Measurements from ENCODE around the gene BICC1. TPM values are rescaled to one million over a fixed set of nuclear protein-coding genes. Genes with fewer than 3 reads are reported as not detected.
A peak's percentile ranks its signal among the peaks of the same experiment; 100 is the strongest.

Gene BICC1
- total RNA-seq, 1 experiment from 2014 or later = 46.9 TPM

DNA sequence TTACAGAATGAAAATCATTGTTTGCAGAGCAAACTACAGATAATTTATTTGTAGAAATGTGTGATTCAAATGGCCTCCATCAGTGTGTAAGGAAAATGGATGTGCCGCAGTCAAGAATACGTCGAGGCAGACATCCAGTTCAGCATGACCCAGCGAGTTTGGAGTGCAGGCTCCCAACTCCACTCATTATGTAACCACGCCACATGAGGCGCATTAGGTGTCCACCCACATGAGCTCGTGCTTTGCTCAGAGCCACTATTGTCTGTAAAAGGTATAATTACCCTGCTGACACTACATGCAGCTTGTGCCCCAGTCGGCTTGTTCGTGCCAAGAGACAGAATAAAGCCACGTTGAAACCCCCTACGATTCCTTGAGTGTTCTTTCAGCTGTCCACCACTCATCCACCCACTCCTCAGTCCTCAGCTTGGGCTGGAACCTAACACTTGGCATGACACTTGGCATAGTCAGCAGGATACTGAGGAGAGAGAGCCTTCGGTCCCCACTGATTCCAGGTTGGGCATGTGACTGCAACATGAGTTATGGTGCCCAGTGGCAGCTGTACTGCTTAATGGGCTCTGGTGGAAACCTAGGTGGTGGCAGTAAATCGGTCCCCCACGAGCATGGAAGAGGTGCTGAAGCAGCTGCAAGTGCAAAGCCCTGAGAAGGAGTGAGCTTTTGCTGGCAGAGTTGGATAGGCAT is 102.7 kb downstream of the BICC1 start:
- Histone ChIP-seq H3K27me3 (replicated peaks) (no peaks in the 10 kb centered on the region), H3K4me3 (no peak overlapping the region), H3K4me1 (replicated peaks) (no peaks in the 10 kb centered on the region), H3K27ac (no peak overlapping the region), H3K9me3 (replicated peaks) (no peaks in the 10 kb centered on the region), H3K36me3 (no peaks in the 10 kb centered on the region; the same call in 1 of the 2 replicates)
- DNase-seq (ENCODE audit: low read depth in 1 of 2, low spot score in 2 of 2) = no peak

DNA sequence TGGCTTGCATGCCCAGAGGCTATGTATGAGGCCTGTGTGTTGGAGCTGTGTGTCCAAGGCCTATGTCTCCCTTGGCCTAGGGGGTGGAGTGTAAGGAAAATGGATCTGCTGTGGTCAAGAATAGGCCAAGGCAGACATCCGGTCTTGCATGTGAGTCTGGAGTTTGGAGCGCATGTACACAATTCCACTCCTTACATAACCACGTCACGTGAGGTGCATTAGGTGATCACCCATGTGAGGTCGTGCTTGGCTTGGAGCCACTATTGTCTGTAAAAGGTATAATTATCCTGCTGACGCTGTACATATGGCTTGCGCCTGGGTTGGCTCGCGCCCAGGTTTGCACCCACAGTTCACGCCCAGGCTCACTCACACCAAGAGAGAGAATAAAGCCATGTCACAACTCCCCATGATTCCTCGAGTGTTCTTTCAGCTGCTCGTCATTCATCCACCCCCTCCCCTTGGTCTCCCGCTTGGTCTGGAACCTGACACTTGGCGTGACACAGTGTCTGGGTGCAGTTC is 105.5 kb downstream of the BICC1 start:
- Histone ChIP-seq H3K27ac (no peak overlapping the region), H3K4me3 (no peak overlapping the region), H3K36me3 (no peaks in the 10 kb centered on the region; the same call in 1 of the 2 replicates), H3K9me3 (replicated peaks) (no peaks in the 10 kb centered on the region), H3K27me3 (replicated peaks) (no peaks in the 10 kb centered on the region), H3K4me1 (replicated peaks) (no peaks in the 10 kb centered on the region)
- no peak for DNase-seq (ENCODE audit: low read depth in 1 of 2, low spot score in 2 of 2)

DNA sequence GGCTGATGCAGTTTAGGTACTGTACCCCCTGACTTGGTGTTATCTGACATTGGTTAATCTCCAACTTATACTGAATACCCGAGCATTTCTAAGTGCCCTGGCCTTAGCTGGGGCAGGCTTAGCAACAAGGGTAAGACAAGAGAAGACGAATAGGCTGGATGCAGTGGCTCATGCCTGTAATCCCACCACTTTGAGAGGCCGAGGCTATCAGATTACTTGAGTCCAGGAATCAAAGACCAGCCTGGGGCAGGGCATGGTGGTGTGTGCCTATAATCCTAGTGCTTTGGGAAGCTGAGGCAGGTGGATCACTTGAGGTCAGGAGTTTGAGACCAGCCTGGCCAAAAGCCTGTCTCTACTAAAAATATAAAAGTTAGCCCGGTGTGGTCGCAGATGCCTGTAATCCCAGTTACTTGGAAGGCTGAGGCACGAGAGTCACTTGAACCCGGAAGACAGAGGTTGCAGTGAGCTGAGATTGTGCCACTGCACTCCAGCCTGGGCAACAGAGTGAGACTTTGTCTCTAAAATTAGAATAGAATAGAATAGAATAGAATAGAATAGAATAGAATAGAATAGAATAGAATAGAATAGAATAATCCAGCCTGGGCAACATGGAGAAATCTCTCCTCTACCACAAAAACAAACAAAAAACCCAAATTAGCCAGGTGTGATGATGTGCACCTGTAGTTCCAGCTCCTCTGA is 108.9 kb downstream of the BICC1 start:
- no peaks in the 10 kb centered on the region for H3K9me3 ChIP-seq (replicated peaks)
- H3K27ac ChIP-seq = no peak overlapping the region
- no peak overlapping the region for H3K4me3 ChIP-seq
- H3K36me3 ChIP-seq = no peaks in the 10 kb centered on the region; the same call in 1 of the 2 replicates
- H3K4me1 ChIP-seq (replicated peaks) = peaks cover 11% of the 10 kb centered on the region
- no peaks in the 10 kb centered on the region for H3K27me3 ChIP-seq (replicated peaks)
- DNase-seq (ENCODE audit: low read depth in 1 of 2, low spot score in 2 of 2) = no peak

DNA sequence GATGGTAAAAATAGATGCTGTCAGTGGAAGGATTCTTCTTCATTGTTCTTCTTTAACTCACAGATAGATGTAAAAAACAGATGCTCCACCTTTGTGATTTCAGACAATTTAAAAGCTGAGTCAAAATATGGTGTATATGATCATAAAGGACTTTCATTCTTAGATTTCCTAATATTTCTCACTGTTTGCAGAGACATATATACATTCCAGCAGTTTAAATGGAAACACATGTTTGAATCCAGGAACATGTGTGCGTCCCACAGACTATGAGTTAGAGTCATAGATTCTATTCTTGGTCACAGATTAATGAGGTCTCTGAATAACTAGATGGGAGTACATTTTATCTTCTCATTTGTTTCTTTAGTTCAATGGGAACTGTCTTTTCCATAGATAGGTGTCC is 109.6 kb downstream of the BICC1 start:
- Histone ChIP-seq H3K27ac (no peak overlapping the region), H3K4me3 (no peak overlapping the region), H3K9me3 (replicated peaks) (no peaks in the 10 kb centered on the region), H3K4me1 (replicated peaks) (peaks cover 11% of the 10 kb centered on the region), H3K27me3 (replicated peaks) (no peaks in the 10 kb centered on the region), H3K36me3 (no peaks in the 10 kb centered on the region; the same call in 1 of the 2 replicates)
- DNase-seq (ENCODE audit: low read depth in 1 of 2, low spot score in 2 of 2) = no peak

DNA sequence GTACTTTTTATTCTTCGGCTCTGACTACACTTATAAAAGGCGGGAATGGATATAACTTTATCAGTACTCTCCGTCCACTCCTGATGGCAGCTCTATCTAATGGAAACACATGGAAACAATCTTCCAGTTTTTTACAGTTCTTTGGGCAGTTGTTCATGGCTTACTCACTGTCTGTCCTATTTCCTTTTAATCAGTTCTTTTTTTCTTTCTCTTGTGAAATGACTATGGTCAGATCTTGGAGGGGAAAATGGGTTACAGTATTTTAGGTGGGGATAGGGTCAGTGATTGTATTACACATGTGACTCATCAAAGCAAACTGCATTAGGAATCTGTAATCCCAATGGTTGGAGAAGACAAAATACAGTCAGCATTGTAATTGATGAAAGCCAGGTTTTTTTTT is 112.4 kb downstream of the BICC1 start:
- Histone ChIP-seq H3K9me3 (replicated peaks) (no peaks in the 10 kb centered on the region), H3K36me3 (no peaks in the 10 kb centered on the region; the same call in 1 of the 2 replicates), H3K4me3 (no peak overlapping the region), H3K27me3 (replicated peaks) (no peaks in the 10 kb centered on the region), H3K27ac (no peak overlapping the region), H3K4me1 (replicated peaks) (peaks cover 11% of the 10 kb centered on the region)
- peak in 1 of 2 experiments; percentile 54 for DNase-seq (ENCODE audit: low read depth in 1 of 2, low spot score in 2 of 2)

DNA sequence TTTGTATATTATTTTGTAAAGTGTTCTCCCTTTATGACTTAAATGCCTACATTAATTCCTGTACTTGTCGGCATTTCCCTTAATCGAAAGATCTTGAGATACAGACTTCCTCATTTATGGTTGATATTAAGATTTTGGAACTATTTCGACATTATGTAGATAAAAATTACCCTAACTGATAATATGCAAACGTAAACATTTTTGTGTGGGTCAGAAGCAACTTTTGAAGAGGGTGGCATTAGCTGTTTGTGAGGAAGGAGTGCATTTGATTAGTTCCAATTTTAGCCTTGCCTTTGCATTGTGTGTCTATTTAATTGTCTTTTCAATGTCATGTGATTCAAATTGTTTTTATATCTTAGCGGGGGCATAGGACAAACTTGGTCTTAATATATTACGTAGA is 114.7 kb downstream of the BICC1 start:
- Histone ChIP-seq H3K27me3 (replicated peaks) (no peaks in the 10 kb centered on the region), H3K4me3 (no peak overlapping the region), H3K4me1 (replicated peaks) (peaks cover 11% of the 10 kb centered on the region), H3K9me3 (replicated peaks) (no peaks in the 10 kb centered on the region), H3K36me3 (no peaks in the 10 kb centered on the region; the same call in 1 of the 2 replicates), H3K27ac (no peak overlapping the region)
- no peak for DNase-seq (ENCODE audit: low read depth in 1 of 2, low spot score in 2 of 2)

DNA sequence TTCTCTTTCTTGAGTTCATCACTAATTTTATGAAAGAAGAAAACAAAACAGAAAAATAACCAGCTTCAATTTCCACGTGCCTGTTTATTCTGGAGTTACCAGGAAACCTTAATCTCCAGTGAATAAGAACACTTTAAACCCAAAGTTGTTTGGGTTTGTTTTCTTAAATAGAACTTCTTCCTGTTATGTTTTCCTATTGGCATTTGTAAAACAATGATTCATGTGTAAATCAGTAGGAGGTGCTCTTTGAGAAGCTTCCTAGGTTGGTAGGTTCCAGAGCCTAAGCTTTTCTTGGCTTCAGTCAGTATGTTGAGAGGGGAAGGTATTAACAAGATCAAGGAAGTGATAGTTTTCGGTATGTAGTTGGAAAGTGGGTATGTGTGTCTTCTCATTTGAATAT is 119.0 kb downstream of the BICC1 start:
- no peak for DNase-seq (ENCODE audit: low read depth in 1 of 2, low spot score in 2 of 2)
- H3K27me3 ChIP-seq (replicated peaks) = no peaks in the 10 kb centered on the region
- no peak overlapping the region for H3K27ac ChIP-seq
- peaks cover 14% of the 10 kb centered on the region for H3K4me1 ChIP-seq (replicated peaks)
- no peaks in the 10 kb centered on the region for H3K36me3 ChIP-seq
- no peak overlapping the region for H3K4me3 ChIP-seq
- no peaks in the 10 kb centered on the region for H3K9me3 ChIP-seq (replicated peaks)

GRCh38 chr10:58632216-58632615 is 119.5 kb downstream of the BICC1 start:
- Histone ChIP-seq H3K27ac (no peak overlapping the region), H3K27me3 (replicated peaks) (no peaks in the 10 kb centered on the region), H3K4me3 (no peak overlapping the region), H3K9me3 (replicated peaks) (no peaks in the 10 kb centered on the region), H3K4me1 (replicated peaks) (peaks cover 19% of the 10 kb centered on the region), H3K36me3 (no peaks in the 10 kb centered on the region)
- DNase-seq (ENCODE audit: low read depth in 1 of 2, low spot score in 2 of 2) = no peak

GRCh38 chr10:58637352-58637751 is 124.7 kb downstream of the BICC1 start:
- peak overlapping the region; percentile 77 for H3K27ac ChIP-seq
- peaks cover 56% of the 10 kb centered on the region for H3K4me1 ChIP-seq (replicated peaks)

DNA sequence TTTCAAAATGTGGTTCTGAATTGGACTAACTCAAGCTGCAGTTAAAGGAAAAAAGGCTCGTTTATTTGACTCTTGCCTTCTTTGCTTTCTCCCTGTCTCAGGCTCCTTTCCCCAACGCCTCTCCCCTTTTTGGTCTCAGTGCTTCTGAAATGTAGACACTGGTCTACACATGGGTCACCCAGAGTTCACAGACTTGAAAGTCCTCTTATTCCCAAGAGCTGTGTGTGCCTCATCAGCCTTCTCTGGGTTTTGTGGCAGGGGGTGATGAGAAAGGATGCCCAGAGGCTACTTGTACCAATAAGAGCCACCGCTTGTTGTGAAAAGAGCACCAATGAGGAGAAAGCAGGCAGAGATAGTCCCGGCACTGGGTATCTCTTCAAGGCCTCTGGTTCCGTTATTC is 125.7 kb downstream of the BICC1 start:
- Histone ChIP-seq H3K4me3 (no peak overlapping the region), H3K27me3 (replicated peaks) (no peaks in the 10 kb centered on the region), H3K27ac (peak overlapping the region; percentile 77), H3K9me3 (replicated peaks) (no peaks in the 10 kb centered on the region), H3K36me3 (no peaks in the 10 kb centered on the region), H3K4me1 (replicated peaks) (peaks cover 66% of the 10 kb centered on the region)
- DNase-seq (ENCODE audit: low read depth in 1 of 2, low spot score in 2 of 2) = peak in 1 of 2 experiments; percentile 53

More at GRCh38 chr10:58637352-58637751, 124.7 kb downstream of the BICC1 start:
- H3K4me3 ChIP-seq = no peak overlapping the region
- H3K36me3 ChIP-seq = no peaks in the 10 kb centered on the region
- no peaks in the 10 kb centered on the region for H3K9me3 ChIP-seq (replicated peaks)
- peak; percentile 68 to 75 for DNase-seq (ENCODE audit: low read depth in 1 of 2, low spot score in 2 of 2)
- no peaks in the 10 kb centered on the region for H3K27me3 ChIP-seq (replicated peaks)

GRCh38 chr10:58641095-58641531 is 128.4 kb downstream of the BICC1 start:
- DNase-seq (ENCODE audit: low read depth in 1 of 2, low spot score in 2 of 2) = peak; percentile 91 to 98
- no peaks in the 10 kb centered on the region for H3K27me3 ChIP-seq (replicated peaks)
- H3K4me1 ChIP-seq (replicated peaks) = peaks cover 64% of the 10 kb centered on the region
- H3K36me3 ChIP-seq = no peaks in the 10 kb centered on the region
- no peak overlapping the region for H3K4me3 ChIP-seq
- no peaks in the 10 kb centered on the region for H3K9me3 ChIP-seq (replicated peaks)
- peak overlapping the region; percentile 94 for H3K27ac ChIP-seq

DNA sequence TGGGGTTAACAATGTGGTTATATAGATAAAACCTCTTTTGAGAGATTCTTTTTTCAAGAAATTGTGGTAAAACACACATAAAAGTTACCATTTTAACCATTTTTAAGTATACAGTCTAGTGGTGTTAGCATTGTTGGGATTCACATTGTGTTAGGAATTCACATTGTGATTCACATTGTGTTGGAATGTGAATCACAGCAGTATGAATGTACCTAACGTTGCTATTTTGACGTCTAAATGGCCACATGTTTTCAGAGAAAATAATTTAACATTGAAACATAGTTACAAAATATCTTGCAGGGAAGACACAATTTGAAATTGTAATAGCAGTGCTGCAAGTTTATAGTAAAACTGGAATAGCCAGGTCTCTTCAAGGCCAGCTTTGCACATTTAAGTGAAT is 129.0 kb downstream of the BICC1 start:
- Histone ChIP-seq H3K9me3 (replicated peaks) (no peaks in the 10 kb centered on the region), H3K4me3 (no peak overlapping the region), H3K27me3 (replicated peaks) (no peaks in the 10 kb centered on the region), H3K27ac (peak overlapping the region; percentile 94), H3K36me3 (no peaks in the 10 kb centered on the region), H3K4me1 (replicated peaks) (peaks cover 58% of the 10 kb centered on the region)
- no peak for DNase-seq (ENCODE audit: low read depth in 1 of 2, low spot score in 2 of 2)

DNA sequence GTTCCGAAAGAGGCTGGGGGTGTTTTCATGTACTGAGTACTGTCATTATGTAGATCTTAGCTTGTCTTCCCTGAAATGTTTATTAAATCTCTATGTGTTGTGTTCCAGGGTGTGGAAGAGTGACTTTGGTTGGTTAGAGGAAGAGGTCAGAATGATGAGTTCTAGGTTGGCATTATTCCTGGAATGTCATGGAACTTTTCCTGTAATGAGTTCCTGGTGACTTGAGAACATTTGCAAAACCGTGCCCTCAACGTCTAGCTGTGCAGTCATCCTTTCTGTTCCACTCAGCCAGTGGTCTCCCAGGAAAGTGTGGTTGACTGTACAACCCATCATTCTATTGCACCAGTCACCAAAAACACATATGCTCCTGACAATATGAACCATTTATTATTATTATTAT is 129.6 kb downstream of the BICC1 start:
- no peak overlapping the region for H3K4me3 ChIP-seq
- peak in 1 of 2 experiments; percentile 46 for DNase-seq (ENCODE audit: low read depth in 1 of 2, low spot score in 2 of 2)
- H3K36me3 ChIP-seq = no peaks in the 10 kb centered on the region
- peaks cover 54% of the 10 kb centered on the region for H3K4me1 ChIP-seq (replicated peaks)
- H3K27ac ChIP-seq = peak overlapping the region; percentile 94
- no peaks in the 10 kb centered on the region for H3K27me3 ChIP-seq (replicated peaks)
- H3K9me3 ChIP-seq (replicated peaks) = no peaks in the 10 kb centered on the region

DNA sequence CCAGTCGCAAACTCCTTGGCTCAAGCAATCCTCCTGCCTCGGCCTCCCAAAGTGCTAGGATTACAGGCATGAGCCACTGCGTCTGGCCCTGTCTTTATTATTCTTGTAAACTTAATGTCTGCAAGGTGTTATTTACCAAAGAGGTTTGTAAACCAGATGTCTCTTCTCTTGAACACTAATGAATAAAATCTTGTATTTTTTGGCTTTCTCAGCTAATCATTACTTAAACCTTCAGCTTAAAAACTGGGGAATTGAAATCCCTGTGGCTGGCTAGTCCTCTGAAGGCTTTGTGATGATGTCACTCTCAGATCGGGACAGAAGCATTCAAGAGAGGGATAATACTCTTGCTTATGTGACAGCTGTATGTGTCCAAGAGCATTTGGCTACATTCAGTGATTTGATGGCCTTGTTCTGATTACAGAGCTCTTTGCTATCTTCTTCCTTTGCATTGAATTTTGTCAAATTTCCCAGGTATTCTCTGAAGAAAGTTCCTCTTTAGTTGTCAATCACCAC is 130.3 kb downstream of the BICC1 start:
- no peak overlapping the region for H3K4me3 ChIP-seq
- DNase-seq (ENCODE audit: low read depth in 1 of 2, low spot score in 2 of 2) = peak in 1 of 2 experiments; percentile 21
- H3K4me1 ChIP-seq (replicated peaks) = peaks cover 54% of the 10 kb centered on the region
- no peaks in the 10 kb centered on the region for H3K36me3 ChIP-seq
- no peaks in the 10 kb centered on the region for H3K27me3 ChIP-seq (replicated peaks)
- H3K27ac ChIP-seq = peak overlapping the region; percentile 35
- no peaks in the 10 kb centered on the region for H3K9me3 ChIP-seq (replicated peaks)

Measured in SJSA1 (cell line).